Esophagus squamous epithelium (tissue), 5 donors: ENCODE measurements around the gene CIBAR2. TPM values are rescaled to one million over a fixed set of nuclear protein-coding genes. Genes with fewer than 3 reads are reported as not detected.

ENCODE experiments used
- DNase-seq: peaks from one replicate; lab custom pipeline; 2025; lab: John Stamatoyannopoulos, UW
- H3K27ac ChIP-seq, 4 donors: fragments of 200-600 bp; sonication (generic); one replicate each; pipeline ENCODE4 v1.5.1; 2016 to 2019; ENCODE audit warnings: mild to moderate bottlenecking in 1 of 4
- H3K27me3 ChIP-seq, 4 donors: fragments of 200-600 bp; sonication (generic); 1 replicate in 3 of 4; 2 replicates in 1 of 4; pipeline versions ENCODE4 v1.5.1 to v1.6.0; 2017 to 2021; ENCODE audit warnings: antibody characterized with exemption in 1 of 4
- H3K36me3 ChIP-seq, 3 donors: fragments of 200-600 bp; sonication (generic); one replicate each; pipeline ENCODE4 v1.5.1; 2016 to 2019
- H3K4me1 ChIP-seq, 3 donors: fragments of 200-600 bp; sonication (generic); one replicate each; pipeline ENCODE4 v1.5.1; 2017 to 2019
- H3K4me3 ChIP-seq, 4 donors: fragments of 200-600 bp; sonication (generic); 1 replicate in 3 of 4; 2 replicates in 1 of 4; pipeline ENCODE4 v1.5.1; 2016 to 2019; ENCODE audit warnings: mild to moderate bottlenecking in 2 of 4, moderate library complexity in 1 of 4
- H3K9me3 ChIP-seq, 3 donors: fragments of 200-600 bp; sonication (generic); one replicate each; pipeline ENCODE4 v1.5.1; 2016 to 2019
- CTCF ChIP-seq, 6 experiments: fragments of 450-650 bp in 4 of 6; fragments of 200-600 bp in 2 of 6; sonication (generic) in 2 of 6; IDR thresholded peaks; one replicate each; pipeline ENCODE4 v1.5.1; 2016 to 2019; ENCODE audit warnings: antibody characterized with exemption in 6 of 6, mild to moderate bottlenecking in 4 of 6, moderate library complexity in 4 of 6
- POLR2A ChIP-seq, 4 donors: fragments of 450-650 bp; IDR thresholded peaks; one replicate each; pipeline ENCODE4 v1.6.1; 2017; ENCODE audit warnings: antibody characterized with exemption in 4 of 4, mild to moderate bottlenecking in 4 of 4, moderate library complexity in 3 of 4
- WGBS, 2 donors: methylation state at CpG; one replicate each; pipeline ENCODE4 v1.1.5; 2018; 5-methylcytosine and 5-hydroxymethylcytosine counted together
- intact Hi-C: fragments of 100-400 bp; cut with DNase I; formaldehyde crosslinking; loops from one replicate; pipeline ENCODE4 v1.15.0; 2022
- total RNA-seq, 4 donors: library from RNA; depleted of rRNA; stranded (reverse); fragments of >200 nt; gene quantifications; one replicate each; pipeline ENCODE4 v1.1.0, GENCODE V29; 2016
- donor health status: DM: yes; HTN: yes; CAD: no.

Gene CIBAR2
- total RNA-seq, 4 donors from 2014 or later, result not detected

- Histone ChIP-seq H3K4me3 (no peak overlapping the region), H3K27ac (peak overlapping the region in 1 of 4 donors; percentile 32), H3K36me3 (peaks cover 0 to 12% (median 0%) of the 10 kb centered on the region in 3 donors), H3K27me3 (no peaks in the 10 kb centered on the region), H3K4me1 (peaks cover 0 to 20% (median 0%) of the 10 kb centered on the region in 3 donors), H3K9me3 (no peaks in the 10 kb centered on the region)
- intact Hi-C loops, result no loop called here
- WGBS, 2 donors, result 80% methylated on average over 1 of the region's 11 CpGs; no CpG with 5 or more reads in 1 of the 2 donors
- no peak for TF ChIP-seq CTCF (IDR thresholded peaks at IDR 0.05)
- no peak for TF ChIP-seq POLR2A (IDR thresholded peaks at IDR 0.05)
- no peak for DNase-seq
Measured at GRCh38 chr16:85062845-85063244, 49.4 kb downstream of the CIBAR2 start.

GRCh38 chr16:85062323-85062722, 49.9 kb downstream of the CIBAR2 start:
- no peak overlapping the region for H3K27ac ChIP-seq
- no peak overlapping the region for H3K4me3 ChIP-seq
- H3K9me3 ChIP-seq, result no peaks in the 10 kb centered on the region
- TF ChIP-seq CTCF (IDR thresholded peaks at IDR 0.05), result no peak
- no peak for TF ChIP-seq POLR2A (IDR thresholded peaks at IDR 0.05)
- WGBS, 2 donors, result 92 to 94% methylated on average over 5 to 9 of the region's 9 CpGs
- intact Hi-C loops, result no loop called here
- H3K36me3 ChIP-seq, result peaks cover 0 to 7% (median 0%) of the 10 kb centered on the region in 3 donors
- DNase-seq, result no peak
- H3K27me3 ChIP-seq, result no peaks in the 10 kb centered on the region
- peaks cover 0 to 15% (median 0%) of the 10 kb centered on the region in 3 donors for H3K4me1 ChIP-seq

- Histone ChIP-seq H3K27me3 (no peaks in the 10 kb centered on the region), H3K27ac (no peak overlapping the region), H3K9me3 (no peaks in the 10 kb centered on the region), H3K4me3 (no peak overlapping the region), H3K4me1 (peaks cover 2 to 16% (median 2%) of the 10 kb centered on the region in 3 donors), H3K36me3 (no peaks in the 10 kb centered on the region)
- no peak for TF ChIP-seq POLR2A (IDR thresholded peaks at IDR 0.05)
- TF ChIP-seq CTCF (IDR thresholded peaks at IDR 0.05), result no peak
- DNase-seq, result no peak
- WGBS, 2 donors, result 74 to 79% methylated on average over 7 to 8 of the region's 8 CpGs
- intact Hi-C loops, result no loop called here
Measured at GRCh38 chr16:85061566-85061965, 50.7 kb downstream of the CIBAR2 start.

- TF ChIP-seq CTCF (IDR thresholded peaks at IDR 0.05), result no peak
- TF ChIP-seq POLR2A (IDR thresholded peaks at IDR 0.05), result no peak
- H3K27me3 ChIP-seq, result no peaks in the 10 kb centered on the region
- H3K9me3 ChIP-seq, result no peaks in the 10 kb centered on the region
- intact Hi-C loops, result no loop called here
- peaks cover 20 to 40% (median 21%) of the 10 kb centered on the region in 3 donors for H3K4me1 ChIP-seq
- H3K27ac ChIP-seq, result no peak overlapping the region
- no peaks in the 10 kb centered on the region for H3K36me3 ChIP-seq
- no peak for DNase-seq
- 93 to 94% methylated on average over 4 of the region's 4 CpGs for WGBS, 2 donors
- H3K4me3 ChIP-seq, result no peak overlapping the region
Measured at GRCh38 chr16:85058909-85059308, 53.4 kb downstream of the CIBAR2 start.

- Histone ChIP-seq H3K27ac (no peak overlapping the region), H3K36me3 (no peaks in the 10 kb centered on the region), H3K4me1 (peaks cover 20 to 34% (median 21%) of the 10 kb centered on the region in 3 donors), H3K4me3 (no peak overlapping the region), H3K27me3 (no peaks in the 10 kb centered on the region), H3K9me3 (no peaks in the 10 kb centered on the region)
- no peak for TF ChIP-seq CTCF (IDR thresholded peaks at IDR 0.05)
- no peak for TF ChIP-seq POLR2A (IDR thresholded peaks at IDR 0.05)
- intact Hi-C loops, result no loop called here
- no peak for DNase-seq
- WGBS, 2 donors, result 88 to 90% methylated on average over 5 to 7 of the region's 7 CpGs
Measured at GRCh38 chr16:85057948-85058347, 54.3 kb downstream of the CIBAR2 start.
